HepG2 (cell line): ENCODE results near the gene E2F1.

Source experiments
- EP300 ChIP-seq, 3 experiments: sonication (generic) in 1 of 3; formaldehyde crosslinking in 1 of 3; IDR thresholded peaks; 2 replicates each; pipeline versions ENCODE4 v1.5.1 to v1.6.1; 2011 to 2020; ENCODE audit warnings: low read depth in 2 of 3, low read length in 2 of 3, borderline replicate concordance in 1 of 3, improper control_type of control experiment in 1 of 3, mild to moderate bottlenecking in 1 of 3, missing genetic modification reagents in 1 of 3, moderate library complexity in 1 of 3
- KLF6 ChIP-seq: IDR thresholded peaks from 2 replicates; pipeline ENCODE4 v1.8.0; 2016; ENCODE audit warnings: missing biosample characterization, missing genetic modification reagents
- MYC ChIP-seq: sonication (generic); formaldehyde crosslinking; IDR thresholded peaks from 2 replicates; pipeline ENCODE4 v1.9.0; 2021; ENCODE audit warnings: missing genetic modification reagents, borderline replicate concordance
- NCOA2 ChIP-seq: sonication (generic); formaldehyde crosslinking; IDR thresholded peaks from 2 replicates; pipeline ENCODE4 v1.8.0; 2022; ENCODE audit warnings: inconsistent platforms
- SIN3A ChIP-seq: IDR thresholded peaks from 2 replicates; pipeline ENCODE4 v1.6.1; 2011; ENCODE audit warnings: low read depth, mild to moderate bottlenecking, control low read depth, low read length, borderline replicate concordance
- YEATS4 ChIP-seq: sonication (generic); formaldehyde crosslinking; IDR thresholded peaks from 2 replicates; pipeline ENCODE4 v1.4.0; 2020; ENCODE audit warnings: missing genetic modification reagents, borderline replicate concordance
- ZBTB1 ChIP-seq: sonication (generic); formaldehyde crosslinking; IDR thresholded peaks from 2 replicates; pipeline ENCODE4 v1.4.0; 2020; ENCODE audit warnings: missing genetic modification reagents, borderline replicate concordance
- ZNF3 ChIP-seq: IDR thresholded peaks from 2 replicates; pipeline ENCODE4 v1.7.0; 2017; ENCODE audit warnings: inconsistent platforms
- ZNF543 ChIP-seq: sonication (generic); formaldehyde crosslinking; IDR thresholded peaks from 2 replicates; pipeline ENCODE4 v1.4.0; 2020; ENCODE audit warnings: mild to moderate bottlenecking, missing genetic modification reagents
- TF ChIP-seq, protein P1 (sequence below): sonication (generic); formaldehyde crosslinking; IDR thresholded peaks from 2 replicates; pipeline ENCODE4 v1.5.0; 2020; ENCODE audit warnings: mild to moderate bottlenecking, missing genetic modification reagents, moderate library complexity
- TF ChIP-seq, protein P2 (sequence below): sonication (generic); formaldehyde crosslinking; IDR thresholded peaks from 2 replicates; pipeline ENCODE4 v1.5.1; 2020; ENCODE audit warnings: missing genetic modification reagents, mild to moderate bottlenecking, borderline replicate concordance
- TF ChIP-seq, protein P3 (sequence below): sonication (generic); formaldehyde crosslinking; IDR thresholded peaks from 2 replicates; pipeline ENCODE4 v1.4.0; 2020; ENCODE audit warnings: mild to moderate bottlenecking, missing genetic modification reagents
- TF ChIP-seq, protein P4 (sequence below): sonication (generic); formaldehyde crosslinking; IDR thresholded peaks from 2 replicates; pipeline ENCODE4 v1.8.0; 2022; ENCODE audit warnings: missing genetic modification reagents, mild to moderate bottlenecking, borderline replicate concordance

DNA sequence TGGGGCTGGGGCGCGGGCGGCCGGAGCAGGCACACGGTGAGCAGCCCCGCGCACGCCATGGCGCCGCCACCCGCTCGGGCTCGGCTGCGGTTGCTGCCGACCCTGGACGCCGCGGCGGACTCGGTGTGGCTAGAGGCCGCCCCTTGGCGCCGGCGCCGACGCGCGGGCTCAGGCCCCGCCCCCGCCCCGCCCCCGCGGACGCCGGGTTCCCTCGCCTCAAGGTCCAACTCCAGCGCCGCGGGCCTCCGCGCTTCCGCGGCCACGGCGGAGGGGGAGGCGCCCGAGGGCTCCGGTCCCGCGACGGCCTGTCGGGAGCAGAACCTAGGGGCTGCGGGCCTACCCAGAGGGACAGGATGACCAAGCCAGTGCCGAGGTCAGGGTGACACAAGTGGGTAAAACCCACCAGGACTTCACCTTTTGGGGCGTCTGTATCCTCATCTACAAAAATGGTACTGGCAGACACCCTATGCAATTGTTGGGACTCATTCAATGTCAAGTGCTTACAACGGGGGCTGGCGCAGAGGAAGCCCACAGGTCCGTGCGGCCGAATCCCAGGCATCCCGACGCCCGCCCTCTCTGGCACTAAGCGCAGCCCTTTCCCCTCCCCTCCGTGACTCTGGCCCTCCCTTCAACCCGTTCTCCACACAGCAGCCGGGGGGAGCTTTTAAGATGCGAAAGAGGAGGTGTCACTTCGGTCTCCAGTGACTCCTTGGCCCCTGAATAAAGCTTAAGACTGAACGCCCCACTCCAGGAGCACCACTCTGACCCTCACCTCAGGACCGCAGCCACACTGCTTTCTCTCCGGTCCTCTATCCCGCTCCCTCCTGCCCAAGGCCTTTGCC, 11.7 kb downstream of the E2F1 start, which contains the start of gene NECAB3:
- TF ChIP-seq, protein P1, sequence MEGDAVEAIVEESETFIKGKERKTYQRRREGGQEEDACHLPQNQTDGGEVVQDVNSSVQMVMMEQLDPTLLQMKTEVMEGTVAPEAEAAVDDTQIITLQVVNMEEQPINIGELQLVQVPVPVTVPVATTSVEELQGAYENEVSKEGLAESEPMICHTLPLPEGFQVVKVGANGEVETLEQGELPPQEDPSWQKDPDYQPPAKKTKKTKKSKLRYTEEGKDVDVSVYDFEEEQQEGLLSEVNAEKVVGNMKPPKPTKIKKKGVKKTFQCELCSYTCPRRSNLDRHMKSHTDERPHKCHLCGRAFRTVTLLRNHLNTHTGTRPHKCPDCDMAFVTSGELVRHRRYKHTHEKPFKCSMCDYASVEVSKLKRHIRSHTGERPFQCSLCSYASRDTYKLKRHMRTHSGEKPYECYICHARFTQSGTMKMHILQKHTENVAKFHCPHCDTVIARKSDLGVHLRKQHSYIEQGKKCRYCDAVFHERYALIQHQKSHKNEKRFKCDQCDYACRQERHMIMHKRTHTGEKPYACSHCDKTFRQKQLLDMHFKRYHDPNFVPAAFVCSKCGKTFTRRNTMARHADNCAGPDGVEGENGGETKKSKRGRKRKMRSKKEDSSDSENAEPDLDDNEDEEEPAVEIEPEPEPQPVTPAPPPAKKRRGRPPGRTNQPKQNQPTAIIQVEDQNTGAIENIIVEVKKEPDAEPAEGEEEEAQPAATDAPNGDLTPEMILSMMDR, result peak; percentile 57
- TF ChIP-seq SIN3A (peak; percentile 94), ZNF543 (CRISPR knock-in tag) (peak; percentile 51; the same call in 1 of the 2 replicates), ZNF3 (CRISPR knock-in tag) (no peak), ZBTB1 (peak; percentile 61; the same call in 1 of the 2 replicates), MYC (CRISPR knock-in tag) (peak; percentile 81), KLF6 (CRISPR knock-in tag) (peak; percentile 38), YEATS4 (CRISPR knock-in tag) (peak; percentile 97), NCOA2 (CRISPR knock-in tag) (peak; percentile 6), EP300 (IDR thresholded peaks at IDR 0.05; ENCODE audit: low read depth in 2 of 2, low read length in 2 of 2) (0 out of 4 replicates have a peak, but pooled peaks of 1 of the 2 experiments have one; percentile 18), EP300 (CRISPR knock-in tag; IDR thresholded peaks at IDR 0.05; ENCODE audit: borderline replicate concordance) (peak; percentile 41; the same call in 1 of the 2 replicates)
- TF ChIP-seq, protein P2, sequence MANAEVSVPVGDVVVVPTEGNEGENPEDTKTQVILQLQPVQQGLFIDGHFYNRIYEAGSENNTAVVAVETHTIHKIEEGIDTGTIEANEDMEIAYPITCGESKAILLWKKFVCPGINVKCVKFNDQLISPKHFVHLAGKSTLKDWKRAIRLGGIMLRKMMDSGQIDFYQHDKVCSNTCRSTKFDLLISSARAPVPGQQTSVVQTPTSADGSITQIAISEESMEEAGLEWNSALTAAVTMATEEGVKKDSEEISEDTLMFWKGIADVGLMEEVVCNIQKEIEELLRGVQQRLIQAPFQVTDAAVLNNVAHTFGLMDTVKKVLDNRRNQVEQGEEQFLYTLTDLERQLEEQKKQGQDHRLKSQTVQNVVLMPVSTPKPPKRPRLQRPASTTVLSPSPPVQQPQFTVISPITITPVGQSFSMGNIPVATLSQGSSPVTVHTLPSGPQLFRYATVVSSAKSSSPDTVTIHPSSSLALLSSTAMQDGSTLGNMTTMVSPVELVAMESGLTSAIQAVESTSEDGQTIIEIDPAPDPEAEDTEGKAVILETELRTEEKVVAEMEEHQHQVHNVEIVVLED (CRISPR knock-in tag), result peak; percentile 80
- TF ChIP-seq, protein P3, sequence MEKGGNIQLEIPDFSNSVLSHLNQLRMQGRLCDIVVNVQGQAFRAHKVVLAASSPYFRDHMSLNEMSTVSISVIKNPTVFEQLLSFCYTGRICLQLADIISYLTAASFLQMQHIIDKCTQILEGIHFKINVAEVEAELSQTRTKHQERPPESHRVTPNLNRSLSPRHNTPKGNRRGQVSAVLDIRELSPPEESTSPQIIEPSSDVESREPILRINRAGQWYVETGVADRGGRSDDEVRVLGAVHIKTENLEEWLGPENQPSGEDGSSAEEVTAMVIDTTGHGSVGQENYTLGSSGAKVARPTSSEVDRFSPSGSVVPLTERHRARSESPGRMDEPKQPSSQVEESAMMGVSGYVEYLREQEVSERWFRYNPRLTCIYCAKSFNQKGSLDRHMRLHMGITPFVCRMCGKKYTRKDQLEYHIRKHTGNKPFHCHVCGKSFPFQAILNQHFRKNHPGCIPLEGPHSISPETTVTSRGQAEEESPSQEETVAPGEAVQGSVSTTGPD, result 0 out of 2 replicates have a peak, but pooled peaks have one; percentile 20
- TF ChIP-seq, protein P4, sequence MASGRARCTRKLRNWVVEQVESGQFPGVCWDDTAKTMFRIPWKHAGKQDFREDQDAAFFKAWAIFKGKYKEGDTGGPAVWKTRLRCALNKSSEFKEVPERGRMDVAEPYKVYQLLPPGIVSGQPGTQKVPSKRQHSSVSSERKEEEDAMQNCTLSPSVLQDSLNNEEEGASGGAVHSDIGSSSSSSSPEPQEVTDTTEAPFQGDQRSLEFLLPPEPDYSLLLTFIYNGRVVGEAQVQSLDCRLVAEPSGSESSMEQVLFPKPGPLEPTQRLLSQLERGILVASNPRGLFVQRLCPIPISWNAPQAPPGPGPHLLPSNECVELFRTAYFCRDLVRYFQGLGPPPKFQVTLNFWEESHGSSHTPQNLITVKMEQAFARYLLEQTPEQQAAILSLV (CRISPR knock-in tag), result peak; percentile 85; the same call in 1 of the 2 replicates
